ENCODE data around the gene FAAP100.

FAAP100 gene

GRCh38 chr17:81518113-81518784 is 33.9 kb downstream of the FAAP100 start:
- no peak overlapping the region for H3K9ac ChIP-seq (ENCODE audit: low read length in 5 of 5)
- peak overlapping the region in 4 of 5 donors; percentile 0 to 63 (median 48) for H3K4me3 ChIP-seq (ENCODE audit: low read depth in 1 of 5, low read length in 5 of 5)
- peaks cover 2 to 58% (median 54%) of the 10 kb centered on the region in 5 donors for H3K4me1 ChIP-seq (ENCODE audit: control insufficient read depth in 5 of 5, insufficient read depth in 5 of 5, low read length in 5 of 5)
- peaks cover 14 to 41% (median 21%) of the 10 kb centered on the region in 5 donors for H3K27me3 ChIP-seq (ENCODE audit: control insufficient read depth in 5 of 5, insufficient read depth in 4 of 5, low read length in 5 of 5)
- no peak overlapping the region for H3K27ac ChIP-seq (ENCODE audit: low read depth, low read length)
- no peaks in the 10 kb centered on the region for H3K36me3 ChIP-seq (ENCODE audit: control insufficient read depth in 5 of 5, insufficient read depth in 5 of 5, low read length in 5 of 5)
- no peaks in the 10 kb centered on the region for H3K9me3 ChIP-seq (ENCODE audit: control insufficient read depth in 5 of 5, low read length in 5 of 5)

- H3K36me3 ChIP-seq (ENCODE audit: control insufficient read depth in 5 of 5, insufficient read depth in 5 of 5, low read length in 5 of 5) = no peaks in the 10 kb centered on the region
- peaks cover 2 to 61% (median 54%) of the 10 kb centered on the region in 5 donors for H3K4me1 ChIP-seq (ENCODE audit: control insufficient read depth in 5 of 5, insufficient read depth in 5 of 5, low read length in 5 of 5)
- no peaks in the 10 kb centered on the region for H3K9me3 ChIP-seq (ENCODE audit: control insufficient read depth in 5 of 5, low read length in 5 of 5)
- peak overlapping the region in 1 of 5 donors; percentile 63 for H3K4me3 ChIP-seq (ENCODE audit: low read depth in 1 of 5, low read length in 5 of 5)
- H3K27me3 ChIP-seq (ENCODE audit: control insufficient read depth in 5 of 5, insufficient read depth in 4 of 5, low read length in 5 of 5) = peaks cover 7 to 34% (median 19%) of the 10 kb centered on the region in 5 donors
- no peak overlapping the region for H3K9ac ChIP-seq (ENCODE audit: low read length in 5 of 5)
- no peak overlapping the region for H3K27ac ChIP-seq (ENCODE audit: low read depth, low read length)
These were observed 34.6 kb downstream of the FAAP100 start for GRCh38 chr17:81517339-81518112.

- no peaks in the 10 kb centered on the region for H3K9me3 ChIP-seq (ENCODE audit: control insufficient read depth in 5 of 5, low read length in 5 of 5)
- H3K4me3 ChIP-seq (ENCODE audit: low read depth in 1 of 5, low read length in 5 of 5) = no peak overlapping the region
- no peak overlapping the region for H3K9ac ChIP-seq (ENCODE audit: low read length in 5 of 5)
- peaks cover 5 to 30% (median 16%) of the 10 kb centered on the region in 5 donors for H3K27me3 ChIP-seq (ENCODE audit: control insufficient read depth in 5 of 5, insufficient read depth in 4 of 5, low read length in 5 of 5)
- peaks cover 0 to under 1% (median 0%) of the 10 kb centered on the region in 5 donors for H3K36me3 ChIP-seq (ENCODE audit: control insufficient read depth in 5 of 5, insufficient read depth in 5 of 5, low read length in 5 of 5)
- peaks cover 2 to 63% (median 56%) of the 10 kb centered on the region in 5 donors for H3K4me1 ChIP-seq (ENCODE audit: control insufficient read depth in 5 of 5, insufficient read depth in 5 of 5, low read length in 5 of 5)
- no peak overlapping the region for H3K27ac ChIP-seq (ENCODE audit: low read depth, low read length)
These were observed 35.2 kb downstream of the FAAP100 start for GRCh38 chr17:81517009-81517338.

- Histone ChIP-seq H3K27ac (ENCODE audit: low read depth, low read length) (peak overlapping the region; percentile 83), H3K4me1 (ENCODE audit: control insufficient read depth in 5 of 5, insufficient read depth in 5 of 5, low read length in 5 of 5) (peaks cover 2 to 69% (median 62%) of the 10 kb centered on the region in 5 donors), H3K9ac (ENCODE audit: low read length in 5 of 5) (peak overlapping the region in 2 of 5 donors; percentile 47 to 54), H3K36me3 (ENCODE audit: control insufficient read depth in 5 of 5, insufficient read depth in 5 of 5, low read length in 5 of 5) (peaks cover 0 to 5% (median 4%) of the 10 kb centered on the region in 5 donors), H3K9me3 (ENCODE audit: control insufficient read depth in 5 of 5, low read length in 5 of 5) (no peaks in the 10 kb centered on the region), H3K4me3 (ENCODE audit: low read depth in 1 of 5, low read length in 5 of 5) (peak overlapping the region in 2 of 5 donors; percentile 35 to 74), H3K27me3 (ENCODE audit: control insufficient read depth in 5 of 5, insufficient read depth in 4 of 5, low read length in 5 of 5) (peaks cover 5 to 27% (median 15%) of the 10 kb centered on the region in 5 donors)
These were observed 35.7 kb downstream of the FAAP100 start for GRCh38 chr17:81516439-81516838.

GRCh38 chr17:81515530-81516041 is 36.6 kb downstream of the FAAP100 start:
- Histone ChIP-seq H3K4me3 (ENCODE audit: low read depth in 1 of 5, low read length in 5 of 5) (peak overlapping the region; percentile 35 to 75 (median 74)), H3K9ac (ENCODE audit: low read length in 5 of 5) (peak overlapping the region in 4 of 5 donors; percentile 48 to 76 (median 62)), H3K27me3 (ENCODE audit: control insufficient read depth in 5 of 5, insufficient read depth in 4 of 5, low read length in 5 of 5) (peaks cover 5 to 26% (median 15%) of the 10 kb centered on the region in 5 donors), H3K9me3 (ENCODE audit: control insufficient read depth in 5 of 5, low read length in 5 of 5) (no peaks in the 10 kb centered on the region), H3K4me1 (ENCODE audit: control insufficient read depth in 5 of 5, insufficient read depth in 5 of 5, low read length in 5 of 5) (peaks cover 2 to 77% (median 70%) of the 10 kb centered on the region in 5 donors), H3K36me3 (ENCODE audit: control insufficient read depth in 5 of 5, insufficient read depth in 5 of 5, low read length in 5 of 5) (peaks cover 0 to 14% (median 13%) of the 10 kb centered on the region in 5 donors), H3K27ac (ENCODE audit: low read depth, low read length) (peak overlapping the region; percentile 83)

GRCh38 chr17:81514739-81515529 is 37.2 kb downstream of the FAAP100 start:
- Histone ChIP-seq H3K36me3 (ENCODE audit: control insufficient read depth in 5 of 5, insufficient read depth in 5 of 5, low read length in 5 of 5) (peaks cover 0 to 20% (median 19%) of the 10 kb centered on the region in 5 donors), H3K4me1 (ENCODE audit: control insufficient read depth in 5 of 5, insufficient read depth in 5 of 5, low read length in 5 of 5) (peaks cover 6 to 84% (median 77%) of the 10 kb centered on the region in 5 donors), H3K27me3 (ENCODE audit: control insufficient read depth in 5 of 5, insufficient read depth in 4 of 5, low read length in 5 of 5) (peaks cover 0 to 19% (median 13%) of the 10 kb centered on the region in 5 donors), H3K4me3 (ENCODE audit: low read depth in 1 of 5, low read length in 5 of 5) (peak overlapping the region; percentile 35 to 78 (median 74)), H3K27ac (ENCODE audit: low read depth, low read length) (peak overlapping the region; percentile 94), H3K9me3 (ENCODE audit: control insufficient read depth in 5 of 5, low read length in 5 of 5) (no peaks in the 10 kb centered on the region), H3K9ac (ENCODE audit: low read length in 5 of 5) (peak overlapping the region; percentile 48 to 84 (median 73))

GRCh38 chr17:81514489-81514738 is 37.7 kb downstream of the FAAP100 start:
- H3K4me3 ChIP-seq (ENCODE audit: low read depth in 1 of 5, low read length in 5 of 5) = peak overlapping the region in 4 of 5 donors; percentile 69 to 78 (median 73)
- no peaks in the 10 kb centered on the region for H3K9me3 ChIP-seq (ENCODE audit: control insufficient read depth in 5 of 5, low read length in 5 of 5)
- H3K27me3 ChIP-seq (ENCODE audit: control insufficient read depth in 5 of 5, insufficient read depth in 4 of 5, low read length in 5 of 5) = peaks cover 0 to 14% (median 8%) of the 10 kb centered on the region in 5 donors
- peaks cover 6 to 84% (median 77%) of the 10 kb centered on the region in 5 donors for H3K4me1 ChIP-seq (ENCODE audit: control insufficient read depth in 5 of 5, insufficient read depth in 5 of 5, low read length in 5 of 5)
- peaks cover 0 to 24% (median 24%) of the 10 kb centered on the region in 5 donors for H3K36me3 ChIP-seq (ENCODE audit: control insufficient read depth in 5 of 5, insufficient read depth in 5 of 5, low read length in 5 of 5)
- peak overlapping the region; percentile 94 for H3K27ac ChIP-seq (ENCODE audit: low read depth, low read length)
- H3K9ac ChIP-seq (ENCODE audit: low read length in 5 of 5) = peak overlapping the region in 4 of 5 donors; percentile 73 to 89 (median 84)

- Histone ChIP-seq H3K27ac (ENCODE audit: low read depth, low read length) (peak overlapping the region; percentile 94), H3K27me3 (ENCODE audit: control insufficient read depth in 5 of 5, insufficient read depth in 4 of 5, low read length in 5 of 5) (peaks cover 0 to 9% (median 4%) of the 10 kb centered on the region in 5 donors), H3K4me3 (ENCODE audit: low read depth in 1 of 5, low read length in 5 of 5) (peak overlapping the region; percentile 62 to 78 (median 70)), H3K9me3 (ENCODE audit: control insufficient read depth in 5 of 5, low read length in 5 of 5) (no peaks in the 10 kb centered on the region), H3K9ac (ENCODE audit: low read length in 5 of 5) (peak overlapping the region in 4 of 5 donors; percentile 73 to 89 (median 84)), H3K36me3 (ENCODE audit: control insufficient read depth in 5 of 5, insufficient read depth in 5 of 5, low read length in 5 of 5) (peaks cover 0 to 29% (median 27%) of the 10 kb centered on the region in 5 donors), H3K4me1 (ENCODE audit: control insufficient read depth in 5 of 5, insufficient read depth in 5 of 5, low read length in 5 of 5) (peaks cover 10 to 84% (median 77%) of the 10 kb centered on the region in 5 donors)
These were observed 38.2 kb downstream of the FAAP100 start for GRCh38 chr17:81513753-81514488.

GRCh38 chr17:81513372-81513752 is 38.8 kb downstream of the FAAP100 start:
- peaks cover 0 to 6% (median 4%) of the 10 kb centered on the region in 5 donors for H3K27me3 ChIP-seq (ENCODE audit: control insufficient read depth in 5 of 5, insufficient read depth in 4 of 5, low read length in 5 of 5)
- H3K9ac ChIP-seq (ENCODE audit: low read length in 5 of 5) = peak overlapping the region in 4 of 5 donors; percentile 69 to 89 (median 84)
- H3K9me3 ChIP-seq (ENCODE audit: control insufficient read depth in 5 of 5, low read length in 5 of 5) = no peaks in the 10 kb centered on the region
- peak overlapping the region; percentile 62 to 78 (median 70) for H3K4me3 ChIP-seq (ENCODE audit: low read depth in 1 of 5, low read length in 5 of 5)
- peaks cover 10 to 83% (median 75%) of the 10 kb centered on the region in 5 donors for H3K4me1 ChIP-seq (ENCODE audit: control insufficient read depth in 5 of 5, insufficient read depth in 5 of 5, low read length in 5 of 5)
- H3K36me3 ChIP-seq (ENCODE audit: control insufficient read depth in 5 of 5, insufficient read depth in 5 of 5, low read length in 5 of 5) = peaks cover 0 to 32% (median 30%) of the 10 kb centered on the region in 5 donors
- H3K27ac ChIP-seq (ENCODE audit: low read depth, low read length) = peak overlapping the region; percentile 94
